Testis (tissue), 2 donors: Measurements from ENCODE around the gene EXOC3.

Source experiments
- POLR2A ChIP-seq: fragments of 450-650 bp; IDR thresholded peaks from one replicate; pipeline ENCODE4 v1.6.1; 2017; ENCODE audit warnings: antibody characterized with exemption, mild to moderate bottlenecking, moderate library complexity
- TF ChIP-seq, protein P1 (sequence below), 3 experiments: fragments of 450-650 bp in 2 of 3; fragments of 200-600 bp in 1 of 3; sonication (generic) in 1 of 3; IDR thresholded peaks; one replicate each; pipeline ENCODE4 v1.5.1; 2016 to 2019; ENCODE audit warnings: antibody characterized with exemption in 3 of 3, mild to moderate bottlenecking in 2 of 3, moderate library complexity in 1 of 3

DNA sequence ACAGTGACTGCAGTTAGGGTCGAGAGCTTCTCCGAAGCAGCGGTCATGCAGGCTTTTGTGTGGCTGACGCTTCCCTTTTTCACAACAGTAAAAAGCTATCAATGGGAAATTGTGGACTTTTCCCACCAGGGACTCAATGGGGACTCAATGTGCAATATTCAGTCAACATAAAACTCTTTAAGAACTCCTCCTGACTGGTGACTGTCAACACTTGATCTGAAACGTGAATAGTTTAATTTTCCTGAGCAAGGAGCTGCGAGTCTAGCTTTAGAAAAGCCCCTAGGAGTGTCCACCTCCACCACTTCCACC, 28.7 kb downstream of the EXOC3 start:
- TF ChIP-seq, protein P1, sequence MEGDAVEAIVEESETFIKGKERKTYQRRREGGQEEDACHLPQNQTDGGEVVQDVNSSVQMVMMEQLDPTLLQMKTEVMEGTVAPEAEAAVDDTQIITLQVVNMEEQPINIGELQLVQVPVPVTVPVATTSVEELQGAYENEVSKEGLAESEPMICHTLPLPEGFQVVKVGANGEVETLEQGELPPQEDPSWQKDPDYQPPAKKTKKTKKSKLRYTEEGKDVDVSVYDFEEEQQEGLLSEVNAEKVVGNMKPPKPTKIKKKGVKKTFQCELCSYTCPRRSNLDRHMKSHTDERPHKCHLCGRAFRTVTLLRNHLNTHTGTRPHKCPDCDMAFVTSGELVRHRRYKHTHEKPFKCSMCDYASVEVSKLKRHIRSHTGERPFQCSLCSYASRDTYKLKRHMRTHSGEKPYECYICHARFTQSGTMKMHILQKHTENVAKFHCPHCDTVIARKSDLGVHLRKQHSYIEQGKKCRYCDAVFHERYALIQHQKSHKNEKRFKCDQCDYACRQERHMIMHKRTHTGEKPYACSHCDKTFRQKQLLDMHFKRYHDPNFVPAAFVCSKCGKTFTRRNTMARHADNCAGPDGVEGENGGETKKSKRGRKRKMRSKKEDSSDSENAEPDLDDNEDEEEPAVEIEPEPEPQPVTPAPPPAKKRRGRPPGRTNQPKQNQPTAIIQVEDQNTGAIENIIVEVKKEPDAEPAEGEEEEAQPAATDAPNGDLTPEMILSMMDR (IDR thresholded peaks at IDR 0.05): no peak
- no peak for TF ChIP-seq POLR2A
